GM12878 (cell line): Measurements from ENCODE around the gene C1orf74. TPM values are rescaled to one million over a fixed set of nuclear protein-coding genes. Genes with fewer than 3 reads are reported as not detected.

Experiments
- CREB1 ChIP-seq: IDR thresholded peaks from 2 replicates; pipeline ENCODE4 v1.6.1; 2012; ENCODE audit warnings: low read depth, mild to moderate bottlenecking, inconsistent platforms
- DPF2 ChIP-seq: fragments of 450-650 bp; IDR thresholded peaks from 2 replicates; pipeline ENCODE4 v1.6.1; 2017; ENCODE audit warnings: mild to moderate bottlenecking
- E2F4 ChIP-seq: IDR thresholded peaks from 2 replicates; pipeline ENCODE4 v1.6.1; 2012; ENCODE audit warnings: low read depth, low read length, improper control_type of control experiment
- FOXK2 ChIP-seq: fragments of 450-650 bp; IDR thresholded peaks from 2 replicates; pipeline ENCODE4 v1.6.1; 2017; ENCODE audit warnings: mild to moderate bottlenecking, moderate library complexity
- GABPA ChIP-seq: IDR thresholded peaks from 2 replicates; pipeline ENCODE4 v1.6.1; 2014; ENCODE audit warnings: antibody characterized with exemption, low read depth, mild to moderate bottlenecking, inconsistent platforms
- HDGF ChIP-seq: fragments of 450-650 bp; IDR thresholded peaks from 2 replicates; pipeline ENCODE4 v1.6.1; 2016; ENCODE audit warnings: antibody characterized with exemption
- JUND ChIP-seq: IDR thresholded peaks from 2 replicates; pipeline ENCODE4 v1.6.1; 2012; ENCODE audit warnings: low read depth, mild to moderate bottlenecking, low read length, improper control_type of control experiment, moderate library complexity
- MTA3 ChIP-seq: IDR thresholded peaks from 2 replicates; pipeline ENCODE4 v1.6.1; 2012; ENCODE audit warnings: low read length, inconsistent platforms, borderline replicate concordance
- MXI1 ChIP-seq: fragments of 150-350 bp; IDR thresholded peaks from 2 replicates; pipeline ENCODE4 v1.6.1; 2011; ENCODE audit warnings: low read depth, mild to moderate bottlenecking, inconsistent platforms, low read length, improper control_type of control experiment
- NBN ChIP-seq: fragments of 450-650 bp; IDR thresholded peaks from 2 replicates; pipeline ENCODE4 v1.6.1; 2016
- NFIC ChIP-seq: IDR thresholded peaks from 2 replicates; pipeline ENCODE4 v1.6.1; 2012; ENCODE audit warnings: low read depth, mild to moderate bottlenecking, inconsistent platforms, low read length, moderate library complexity
- NR2C2 ChIP-seq: IDR thresholded peaks from 2 replicates; pipeline ENCODE4 v1.6.1; 2011; ENCODE audit warnings: borderline replicate concordance, low read depth; ENCODE audit not compliant: control insufficient read depth, insufficient read length
- RCOR1 ChIP-seq: conservative IDR thresholded peaks from 2 replicates; pipeline ENCODE4 v1.6.1; 2012; ENCODE audit warnings: low read depth, low read length, improper control_type of control experiment
- RELA ChIP-seq: fragments of 450-650 bp; IDR thresholded peaks from 2 replicates; pipeline ENCODE4 v1.8.0; 2014; ENCODE audit warnings: borderline replicate concordance; ENCODE audit not compliant: partially characterized antibody
- TAF1 ChIP-seq: IDR thresholded peaks from 2 replicates; pipeline ENCODE4 v1.6.1; 2011; ENCODE audit warnings: mild to moderate bottlenecking, low read depth, low read length, borderline replicate concordance
- TCF7 ChIP-seq: IDR thresholded peaks from 2 replicates; pipeline ENCODE4 v1.6.1; 2014; ENCODE audit warnings: antibody characterized with exemption, borderline replicate concordance
- WRNIP1 ChIP-seq: IDR thresholded peaks from 2 replicates; pipeline ENCODE4 v1.6.1; 2011; ENCODE audit warnings: low read depth, low read length, improper control_type of control experiment, borderline replicate concordance
- YY1 ChIP-seq: IDR thresholded peaks from 2 replicates; pipeline ENCODE4 v1.6.1; 2011; ENCODE audit warnings: low read depth, mild to moderate bottlenecking, low read length
- ZNF274 ChIP-seq: IDR thresholded peaks from one replicate; pipeline ENCODE4 v1.8.0; 2011; ENCODE audit not compliant: insufficient read length, insufficient read depth
- polyA plus RNA-seq, 11 experiments: library from polyadenylated mRNA; depleted of rRNA in 4 of 11; unstranded in 6 of 11; stranded (reverse) in 5 of 11; fragments of >200 nt; fragmentation: Nextera tagmentation in 4 of 11; fragmentation: Illumina TruSeq in 1 of 11; extraction: Ambion mirVana in 4 of 11; extraction: Trizol in 1 of 11; gene quantifications; 1 replicate in 1 of 11; 2 replicates in 10 of 11; pipeline versions ENCODE4 v1.2.1 to v1.2.3, GENCODE V29; 2011 to 2016; ENCODE audit warnings: inconsistent platforms in 2 of 11, missing spikeins in 2 of 11, low read depth in 1 of 11
- total RNA-seq, 4 experiments: library from RNA; depleted of rRNA in 3 of 4; stranded (reverse); fragments of >200 nt in 3 of 4; fragmentation: Illumina TruSeq in 1 of 4; extraction: Trizol in 1 of 4; gene quantifications; 2 replicates each; pipeline versions ENCODE4 v1.2.1 to v1.2.3, GENCODE V29; 2013 to 2021
- TF ChIP-seq, protein P1 (sequence below): fragments of 450-650 bp; IDR thresholded peaks from 2 replicates; pipeline ENCODE4 v1.6.1; 2017; ENCODE audit warnings: antibody characterized with exemption, mild to moderate bottlenecking, moderate library complexity
- TF ChIP-seq, protein P2 (sequence below): fragments of 450-650 bp; IDR thresholded peaks from 2 replicates; pipeline ENCODE4 v1.6.1; 2018; ENCODE audit warnings: mild to moderate bottlenecking, low read depth, moderate library complexity; ENCODE audit not compliant: partially characterized antibody
- TF ChIP-seq, protein P3 (sequence below): fragments of 450-650 bp; IDR thresholded peaks from 2 replicates; pipeline ENCODE4 v1.6.1; 2018; ENCODE audit warnings: borderline replicate concordance, mild to moderate bottlenecking; ENCODE audit not compliant: partially characterized antibody

The C1orf74 gene
- total and polyA plus RNA-seq, 10 of the 15 experiments (the other 5 are each of a cell fraction or from before 2014, with no cell fraction given) = 3.1 to 5.5 (median 3.6) TPM

- TF ChIP-seq, protein P1, sequence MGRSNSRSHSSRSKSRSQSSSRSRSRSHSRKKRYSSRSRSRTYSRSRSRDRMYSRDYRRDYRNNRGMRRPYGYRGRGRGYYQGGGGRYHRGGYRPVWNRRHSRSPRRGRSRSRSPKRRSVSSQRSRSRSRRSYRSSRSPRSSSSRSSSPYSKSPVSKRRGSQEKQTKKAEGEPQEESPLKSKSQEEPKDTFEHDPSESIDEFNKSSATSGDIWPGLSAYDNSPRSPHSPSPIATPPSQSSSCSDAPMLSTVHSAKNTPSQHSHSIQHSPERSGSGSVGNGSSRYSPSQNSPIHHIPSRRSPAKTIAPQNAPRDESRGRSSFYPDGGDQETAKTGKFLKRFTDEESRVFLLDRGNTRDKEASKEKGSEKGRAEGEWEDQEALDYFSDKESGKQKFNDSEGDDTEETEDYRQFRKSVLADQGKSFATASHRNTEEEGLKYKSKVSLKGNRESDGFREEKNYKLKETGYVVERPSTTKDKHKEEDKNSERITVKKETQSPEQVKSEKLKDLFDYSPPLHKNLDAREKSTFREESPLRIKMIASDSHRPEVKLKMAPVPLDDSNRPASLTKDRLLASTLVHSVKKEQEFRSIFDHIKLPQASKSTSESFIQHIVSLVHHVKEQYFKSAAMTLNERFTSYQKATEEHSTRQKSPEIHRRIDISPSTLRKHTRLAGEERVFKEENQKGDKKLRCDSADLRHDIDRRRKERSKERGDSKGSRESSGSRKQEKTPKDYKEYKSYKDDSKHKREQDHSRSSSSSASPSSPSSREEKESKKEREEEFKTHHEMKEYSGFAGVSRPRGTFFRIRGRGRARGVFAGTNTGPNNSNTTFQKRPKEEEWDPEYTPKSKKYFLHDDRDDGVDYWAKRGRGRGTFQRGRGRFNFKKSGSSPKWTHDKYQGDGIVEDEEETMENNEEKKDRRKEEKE = no peak
- peak; percentile 70 for TF ChIP-seq NBN
- TF ChIP-seq MXI1 = peak; percentile 40; the same call in 1 of the 2 replicates
- no peak for TF ChIP-seq ZNF274
- TF ChIP-seq FOXK2 = no peak
- peak; percentile 66 for TF ChIP-seq GABPA
- TF ChIP-seq TAF1 = no peak
- TF ChIP-seq E2F4 = no peak
- TF ChIP-seq, protein P2, sequence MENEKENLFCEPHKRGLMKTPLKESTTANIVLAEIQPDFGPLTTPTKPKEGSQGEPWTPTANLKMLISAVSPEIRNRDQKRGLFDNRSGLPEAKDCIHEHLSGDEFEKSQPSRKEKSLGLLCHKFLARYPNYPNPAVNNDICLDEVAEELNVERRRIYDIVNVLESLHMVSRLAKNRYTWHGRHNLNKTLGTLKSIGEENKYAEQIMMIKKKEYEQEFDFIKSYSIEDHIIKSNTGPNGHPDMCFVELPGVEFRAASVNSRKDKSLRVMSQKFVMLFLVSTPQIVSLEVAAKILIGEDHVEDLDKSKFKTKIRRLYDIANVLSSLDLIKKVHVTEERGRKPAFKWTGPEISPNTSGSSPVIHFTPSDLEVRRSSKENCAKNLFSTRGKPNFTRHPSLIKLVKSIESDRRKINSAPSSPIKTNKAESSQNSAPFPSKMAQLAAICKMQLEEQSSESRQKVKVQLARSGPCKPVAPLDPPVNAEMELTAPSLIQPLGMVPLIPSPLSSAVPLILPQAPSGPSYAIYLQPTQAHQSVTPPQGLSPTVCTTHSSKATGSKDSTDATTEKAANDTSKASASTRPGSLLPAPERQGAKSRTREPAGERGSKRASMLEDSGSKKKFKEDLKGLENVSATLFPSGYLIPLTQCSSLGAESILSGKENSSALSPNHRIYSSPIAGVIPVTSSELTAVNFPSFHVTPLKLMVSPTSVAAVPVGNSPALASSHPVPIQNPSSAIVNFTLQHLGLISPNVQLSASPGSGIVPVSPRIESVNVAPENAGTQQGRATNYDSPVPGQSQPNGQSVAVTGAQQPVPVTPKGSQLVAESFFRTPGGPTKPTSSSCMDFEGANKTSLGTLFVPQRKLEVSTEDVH = no peak
- TF ChIP-seq NFIC = peak; percentile 81
- TF ChIP-seq TCF7 = peak; percentile 76; the same call in 1 of the 2 replicates
- peak; percentile 60 for TF ChIP-seq RELA
- TF ChIP-seq, protein P3, sequence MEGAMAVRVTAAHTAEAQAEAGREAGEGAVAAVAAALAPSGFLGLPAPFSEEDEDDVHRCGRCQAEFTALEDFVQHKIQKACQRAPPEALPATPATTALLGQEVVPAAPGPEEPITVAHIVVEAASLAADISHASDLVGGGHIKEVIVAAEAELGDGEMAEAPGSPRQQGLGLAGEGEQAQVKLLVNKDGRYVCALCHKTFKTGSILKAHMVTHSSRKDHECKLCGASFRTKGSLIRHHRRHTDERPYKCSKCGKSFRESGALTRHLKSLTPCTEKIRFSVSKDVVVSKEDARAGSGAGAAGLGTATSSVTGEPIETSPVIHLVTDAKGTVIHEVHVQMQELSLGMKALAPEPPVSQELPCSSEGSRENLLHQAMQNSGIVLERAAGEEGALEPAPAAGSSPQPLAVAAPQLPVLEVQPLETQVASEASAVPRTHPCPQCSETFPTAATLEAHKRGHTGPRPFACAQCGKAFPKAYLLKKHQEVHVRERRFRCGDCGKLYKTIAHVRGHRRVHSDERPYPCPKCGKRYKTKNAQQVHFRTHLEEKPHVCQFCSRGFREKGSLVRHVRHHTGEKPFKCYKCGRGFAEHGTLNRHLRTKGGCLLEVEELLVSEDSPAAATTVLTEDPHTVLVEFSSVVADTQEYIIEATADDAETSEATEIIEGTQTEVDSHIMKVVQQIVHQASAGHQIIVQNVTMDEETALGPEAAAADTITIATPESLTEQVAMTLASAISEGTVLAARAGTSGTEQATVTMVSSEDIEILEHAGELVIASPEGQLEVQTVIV = no peak
- TF ChIP-seq DPF2 = peak; percentile 85
- TF ChIP-seq YY1 = no peak; the same call in 1 of the 2 replicates
- TF ChIP-seq MTA3 = peak; percentile 61; the same call in 1 of the 2 replicates
- TF ChIP-seq JUND = no peak
- TF ChIP-seq RCOR1 = no peak; the same call in 1 of the 2 replicates
- 0 out of 2 replicates have a peak, but pooled peaks have one; percentile 34 for TF ChIP-seq CREB1
- no peak for TF ChIP-seq HDGF
- no peak for TF ChIP-seq WRNIP1
- TF ChIP-seq NR2C2 = no peak
Observed at GRCh38 chr1:209769171-209769904, 15.0 kb downstream of the C1orf74 start (continued).
